RWPE1 (cell line): Measurements from ENCODE around the gene UBE4B.

Experiments
- CTCF ChIA-PET: fragments of 350-600 bp; sonication (Branson Sonifier 250); formaldehyde crosslinking; extraction: SDS; loops from one replicate; lab custom pipeline; 2021; lab: Yijun Ruan, JAX
- POLR2A ChIA-PET: fragments of 400-600 bp; formaldehyde crosslinking; extraction: SDS; loops from one replicate; lab custom pipeline; 2020; ENCODE audit warnings: antibody characterized with exemption; ENCODE audit not compliant: low non-redundant PET; lab: Yijun Ruan, JAX
- DNase-seq: peaks from one replicate; pipeline ENCODE4 v3.0.0; 2012; ENCODE audit warnings: low spot score
- H3K27ac ChIP-seq: fragments of 450-650 bp; 2 replicates; pipeline ENCODE4 v1.5.1; 2017
- TF ChIP-seq, protein P1 (sequence below): fragments of 450-650 bp; conservative IDR thresholded peaks from 2 replicates; pipeline ENCODE4 v1.5.1; 2017; ENCODE audit warnings: low read depth, mild to moderate bottlenecking

UBE4B gene

DNA sequence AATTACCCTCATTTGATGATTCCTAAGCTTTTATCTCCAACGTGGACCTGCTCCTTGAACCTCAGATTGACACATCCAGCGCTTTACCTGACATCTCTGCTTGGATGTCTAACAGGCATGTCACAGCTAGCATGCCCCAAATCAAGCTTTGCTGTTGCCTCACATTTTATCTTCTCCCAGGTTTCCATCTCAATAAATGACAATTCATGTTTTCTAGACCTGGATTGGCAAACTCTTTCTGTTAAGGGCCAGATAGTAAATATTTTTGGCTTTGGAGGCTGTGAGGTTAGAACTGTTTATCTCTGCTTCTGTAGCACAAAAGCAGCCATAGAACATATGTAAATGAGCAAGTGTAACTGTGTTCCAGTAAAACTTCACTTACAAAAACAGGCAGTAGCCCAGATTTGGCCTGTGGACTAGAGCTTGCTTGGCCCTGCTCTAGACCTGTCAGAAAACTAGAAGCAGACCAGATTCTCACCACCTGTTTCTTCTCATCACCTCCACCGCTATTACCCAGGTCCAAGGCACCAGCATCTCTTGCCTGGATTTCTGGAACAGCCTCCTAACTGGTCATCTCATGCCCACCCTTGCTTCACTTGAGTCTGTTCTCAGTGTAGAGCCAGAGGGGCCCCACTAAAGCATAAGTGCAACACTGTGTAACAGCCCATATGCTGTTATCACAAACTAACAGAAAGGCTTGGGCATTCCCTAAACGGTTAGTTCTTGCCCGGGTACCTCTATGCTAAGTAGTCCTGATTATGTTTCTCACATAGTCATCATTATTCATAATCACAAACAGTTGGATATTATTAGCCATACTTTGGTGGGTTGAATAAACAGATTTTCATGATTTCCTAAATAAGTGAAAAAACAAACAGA is 42.3 kb downstream of the UBE4B start:
- TF ChIP-seq, protein P1, sequence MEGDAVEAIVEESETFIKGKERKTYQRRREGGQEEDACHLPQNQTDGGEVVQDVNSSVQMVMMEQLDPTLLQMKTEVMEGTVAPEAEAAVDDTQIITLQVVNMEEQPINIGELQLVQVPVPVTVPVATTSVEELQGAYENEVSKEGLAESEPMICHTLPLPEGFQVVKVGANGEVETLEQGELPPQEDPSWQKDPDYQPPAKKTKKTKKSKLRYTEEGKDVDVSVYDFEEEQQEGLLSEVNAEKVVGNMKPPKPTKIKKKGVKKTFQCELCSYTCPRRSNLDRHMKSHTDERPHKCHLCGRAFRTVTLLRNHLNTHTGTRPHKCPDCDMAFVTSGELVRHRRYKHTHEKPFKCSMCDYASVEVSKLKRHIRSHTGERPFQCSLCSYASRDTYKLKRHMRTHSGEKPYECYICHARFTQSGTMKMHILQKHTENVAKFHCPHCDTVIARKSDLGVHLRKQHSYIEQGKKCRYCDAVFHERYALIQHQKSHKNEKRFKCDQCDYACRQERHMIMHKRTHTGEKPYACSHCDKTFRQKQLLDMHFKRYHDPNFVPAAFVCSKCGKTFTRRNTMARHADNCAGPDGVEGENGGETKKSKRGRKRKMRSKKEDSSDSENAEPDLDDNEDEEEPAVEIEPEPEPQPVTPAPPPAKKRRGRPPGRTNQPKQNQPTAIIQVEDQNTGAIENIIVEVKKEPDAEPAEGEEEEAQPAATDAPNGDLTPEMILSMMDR: no peak
- ChIA-PET CTCF (no interaction called here), POLR2A (no interaction called here)
- no peak for DNase-seq
- H3K27ac ChIP-seq: peak overlapping the region; percentile 42; the same call in 1 of the 2 replicates

DNA sequence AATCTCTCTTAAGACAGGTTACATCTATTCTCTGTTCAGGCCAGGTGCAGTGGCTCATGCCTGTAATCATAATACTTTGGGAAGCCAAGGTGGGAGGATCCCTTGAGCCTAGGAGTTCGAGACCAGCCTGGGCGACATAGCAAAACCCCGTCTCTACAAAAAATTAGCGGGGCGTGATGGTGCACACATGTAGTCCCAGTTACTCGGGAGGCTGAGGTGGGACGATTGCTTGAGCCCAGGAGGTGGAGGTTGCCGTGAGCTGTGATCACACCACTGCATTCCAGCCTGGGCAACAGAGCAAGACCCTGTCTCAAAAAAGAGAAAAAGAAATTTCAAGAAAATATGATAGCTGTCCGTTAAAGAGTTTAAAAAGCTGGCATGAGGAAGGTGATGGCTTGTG is 43.0 kb downstream of the UBE4B start:
- ChIA-PET POLR2A (no interaction called here), CTCF (no interaction called here)
- H3K27ac ChIP-seq: no peak overlapping the region
- TF ChIP-seq, protein P1: no peak
- DNase-seq: no peak

DNA sequence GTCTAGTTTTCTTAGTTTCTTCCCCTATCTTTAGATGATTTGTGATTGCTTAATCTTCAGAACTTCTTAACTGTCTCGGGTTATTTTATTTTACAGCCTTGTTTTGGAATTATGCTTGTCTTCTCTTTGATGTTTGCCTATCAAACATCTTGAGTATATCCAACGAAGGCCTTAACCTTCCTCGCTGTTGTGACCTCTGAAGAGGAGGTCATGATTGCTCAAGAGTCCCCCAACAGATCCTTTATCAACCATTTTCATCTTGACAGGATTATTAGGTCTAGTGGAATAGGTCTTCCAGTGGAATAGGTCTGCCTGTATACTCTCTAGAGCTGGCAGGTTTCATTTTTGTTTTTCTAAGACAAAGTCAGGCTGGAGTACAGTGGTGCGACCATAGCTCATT is 45.7 kb downstream of the UBE4B start:
- POLR2A ChIA-PET: no interaction called here

DNA sequence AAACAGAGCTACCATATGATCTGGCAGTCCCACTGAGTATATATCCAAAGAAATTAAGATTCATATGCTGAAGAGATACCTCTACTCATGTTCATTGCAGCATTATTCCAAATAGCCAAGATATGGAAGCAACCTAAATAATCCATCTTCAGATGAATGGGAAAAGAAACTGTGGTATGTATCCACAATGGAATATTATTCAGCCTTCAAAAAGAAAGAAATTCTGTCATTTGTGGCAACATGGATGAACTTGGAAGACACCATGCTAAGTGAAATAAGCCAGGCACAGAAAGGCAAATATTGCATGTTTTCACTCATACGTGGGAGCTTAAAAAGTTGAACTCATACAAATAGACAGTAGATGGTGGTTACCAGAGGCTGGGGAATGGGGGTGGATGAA is 47.8 kb downstream of the UBE4B start:
- TF ChIP-seq, protein P1: no peak
- DNase-seq: no peak
- H3K27ac ChIP-seq: no peak overlapping the region
- ChIA-PET POLR2A (no interaction called here), CTCF (no interaction called here)

More for the DNA sequence above, 45.7 kb downstream of the UBE4B start:
- CTCF ChIA-PET: interaction anchor here (0.7 kb wide), 1 partner anchor 286 kb away, joined by 4 read pairs; no protein-coding TSS in a partner anchor
- TF ChIP-seq, protein P1: no peak
- DNase-seq: no peak
- H3K27ac ChIP-seq: no peak overlapping the region

DNA sequence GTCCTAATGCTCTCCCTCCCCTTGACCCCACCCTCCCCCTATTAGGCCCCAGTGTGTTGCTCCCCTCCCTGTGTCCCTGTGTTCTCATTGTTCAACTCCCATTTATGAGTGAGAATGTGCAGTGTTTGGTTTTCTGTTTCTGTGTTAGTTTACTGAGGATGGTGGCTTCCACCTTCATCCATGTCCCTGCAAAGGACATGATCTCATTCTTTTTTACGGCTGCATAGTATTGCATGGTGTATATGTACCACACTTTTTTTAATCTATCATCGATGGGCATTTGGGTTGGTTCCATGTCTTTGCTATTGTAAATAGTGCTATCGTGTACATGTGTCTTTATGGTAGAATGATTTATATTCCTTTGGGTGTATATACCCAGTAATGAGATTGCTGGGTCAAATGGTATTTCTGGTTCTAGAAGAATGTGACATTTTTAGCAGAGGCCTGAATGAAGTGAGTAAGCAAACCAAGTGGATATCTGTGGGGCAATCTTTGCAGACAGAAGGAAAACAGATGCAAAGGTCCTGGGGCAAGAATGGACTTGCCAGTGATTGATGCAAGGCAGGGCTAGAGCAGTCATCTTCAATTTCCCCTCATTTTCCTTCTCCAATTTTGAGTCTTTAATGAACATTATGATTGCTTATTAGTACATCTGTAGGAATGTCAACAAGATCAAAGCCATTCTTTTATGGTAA is 50.2 kb downstream of the UBE4B start:
- POLR2A ChIA-PET: no interaction called here
- peak; percentile 75 for DNase-seq
- no peak overlapping the region for H3K27ac ChIP-seq
- TF ChIP-seq, protein P1: no peak
- CTCF ChIA-PET: no interaction called here

DNA sequence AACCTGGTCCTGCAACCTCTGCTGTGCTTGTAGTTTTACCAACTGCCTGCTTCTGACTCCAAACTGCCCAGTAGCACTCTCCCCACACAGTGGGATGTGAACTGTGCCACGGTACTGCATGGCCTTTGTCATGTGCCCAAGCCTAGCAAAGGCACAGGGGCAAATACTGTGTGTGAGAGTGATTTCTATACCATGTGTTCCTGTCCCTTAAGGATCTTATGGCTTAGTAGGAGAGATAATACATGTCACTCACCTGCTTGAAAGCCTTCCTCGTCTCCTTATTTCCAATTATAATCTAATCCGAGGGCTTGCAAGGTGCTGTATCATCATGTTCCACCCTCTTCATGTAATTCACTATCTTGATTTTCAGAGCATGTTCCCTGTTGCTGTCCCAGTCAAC is 51.3 kb downstream of the UBE4B start:
- DNase-seq: no peak
- ChIA-PET CTCF (no interaction called here), POLR2A (no interaction called here)
- TF ChIP-seq, protein P1: no peak
- peak overlapping the region; percentile 35; the same call in 1 of the 2 replicates for H3K27ac ChIP-seq
